Occipital lobe (tissue), 2 donors: Measurements from ENCODE around the gene MYO1A. TPM values are rescaled to one million over a fixed set of nuclear protein-coding genes. Genes with fewer than 3 reads are reported as not detected.

Source experiments
- DNase-seq: peaks from one replicate; lab custom pipeline; 2025; lab: John Stamatoyannopoulos, UW
- total RNA-seq: library from RNA; depleted of rRNA; stranded (reverse); fragments of >200 nt; gene quantifications from one replicate; pipeline ENCODE4 v1.2.3, GENCODE V29; 2014

Gene MYO1A
- total RNA-seq: not detected

- DNase-seq: no peak
These were observed at the start of gene MYO1A for GRCh38 chr12:57049890-57050289. Gene MYO1A, minus strand, starts transcription at chr12:57050129. Its CDS starts 1,806 bp downstream, at chr12:57048323.

GRCh38 chr12:57099047-57099714 lies 49.3 kb upstream of the MYO1A start:
- no peak for DNase-seq

- no peak for DNase-seq
These were observed 48.6 kb upstream of the MYO1A start for GRCh38 chr12:57098546-57098945.

GRCh38 chr12:57097554-57097835 lies 47.6 kb upstream of the MYO1A start:
- no peak for DNase-seq

- no peak for DNase-seq
These were observed 47.0 kb upstream of the MYO1A start for GRCh38 chr12:57096748-57097553.

- DNase-seq: no peak
These were observed 46.2 kb upstream of the MYO1A start for GRCh38 chr12:57096099-57096572.

- no peak for DNase-seq
These were observed 45.5 kb upstream of the MYO1A start for GRCh38 chr12:57095440-57095839.

GRCh38 chr12:57094208-57095160 lies 44.6 kb upstream of the MYO1A start:
- DNase-seq: no peak

- DNase-seq: peak; percentile 72
These were observed 43.7 kb upstream of the MYO1A start for GRCh38 chr12:57093415-57094207.

GRCh38 chr12:57092876-57093414 lies 43.0 kb upstream of the MYO1A start:
- DNase-seq: no peak

GRCh38 chr12:57092529-57092862 lies 42.6 kb upstream of the MYO1A start:
- no peak for DNase-seq

GRCh38 chr12:57091638-57092528 lies 42.0 kb upstream of the MYO1A start:
- no peak for DNase-seq

- DNase-seq: peak; percentile 50
These were observed 41.2 kb upstream of the MYO1A start for GRCh38 chr12:57090924-57091637.

- DNase-seq: no peak
These were observed 40.6 kb upstream of the MYO1A start for GRCh38 chr12:57090490-57090889.

- DNase-seq: peak; percentile 51
These were observed 39.6 kb upstream of the MYO1A start for GRCh38 chr12:57089271-57090245.

GRCh38 chr12:57088354-57089270 lies 38.7 kb upstream of the MYO1A start, which contains the start of gene NAB2:
Gene NAB2, plus strand, starts transcription at chr12:57089114. Its CDS starts 158 bp downstream, at chr12:57089272.
- DNase-seq: peak; percentile 87
